ENCODE results near the gene RPS17. TPM values are rescaled to one million over a fixed set of nuclear protein-coding genes. Genes with fewer than 3 reads are reported as not detected.

Gene RPS17
- total and polyA plus RNA-seq, 2 donors from 2014 or later, result 1,125 to 2,465 TPM

DNA sequence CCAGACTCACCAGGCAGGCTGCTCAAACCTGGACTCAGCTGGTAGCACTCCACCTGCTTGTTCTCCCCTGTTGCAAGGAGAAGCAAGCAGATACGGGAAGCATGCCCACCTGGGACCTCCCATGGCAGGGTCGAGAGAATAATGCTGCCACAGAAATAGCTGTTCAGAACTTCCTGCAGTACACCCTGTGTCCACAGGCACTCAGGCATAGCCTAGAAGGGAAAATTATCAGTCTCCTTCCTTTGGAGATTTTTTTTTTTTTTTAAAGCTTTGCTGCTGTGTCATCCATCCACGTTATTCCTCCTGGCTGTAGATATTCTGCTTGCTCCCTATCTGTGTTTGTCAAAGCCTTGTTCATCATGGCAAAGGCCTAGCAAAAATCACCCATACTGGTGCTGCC is 32.7 kb upstream of the RPS17 start:
- DNase-seq, result no peak
- intact Hi-C loops (cut with DNase I), result no loop called here

GRCh38 chr15:82572311-82572710 is 32.1 kb upstream of the RPS17 start:
- intact Hi-C loops (cut with DNase I), result no loop called here
- peaks cover 0 to 4% (median 0%) of the 10 kb centered on the region in 3 donors for H3K4me1 ChIP-seq (ENCODE audit: control insufficient read depth in 2 of 3, insufficient read depth in 2 of 3, low read depth in 1 of 3, low read length in 3 of 3)
- FAIRE-seq (no peak), DNase-seq (no peak)
- H3K27me3 ChIP-seq (ENCODE audit: control insufficient read depth, insufficient read depth, low read length), result no peaks in the 10 kb centered on the region
- no peak overlapping the region for H3K9ac ChIP-seq (ENCODE audit: low read length in 3 of 3)
- H3K36me3 ChIP-seq (ENCODE audit: control insufficient read depth in 2 of 3, insufficient read depth in 3 of 3, low read length in 3 of 3), result no peaks in the 10 kb centered on the region
- H3K27ac ChIP-seq (ENCODE audit: low read depth in 2 of 2, low read length in 2 of 2), result no peak overlapping the region
- H3K4me3 ChIP-seq (ENCODE audit: low read length in 3 of 3), result no peak overlapping the region
- no peaks in the 10 kb centered on the region for H3K9me3 ChIP-seq (ENCODE audit: control insufficient read depth in 2 of 3, insufficient read depth in 1 of 3, low read length in 3 of 3)
- TF ChIP-seq, protein P1, sequence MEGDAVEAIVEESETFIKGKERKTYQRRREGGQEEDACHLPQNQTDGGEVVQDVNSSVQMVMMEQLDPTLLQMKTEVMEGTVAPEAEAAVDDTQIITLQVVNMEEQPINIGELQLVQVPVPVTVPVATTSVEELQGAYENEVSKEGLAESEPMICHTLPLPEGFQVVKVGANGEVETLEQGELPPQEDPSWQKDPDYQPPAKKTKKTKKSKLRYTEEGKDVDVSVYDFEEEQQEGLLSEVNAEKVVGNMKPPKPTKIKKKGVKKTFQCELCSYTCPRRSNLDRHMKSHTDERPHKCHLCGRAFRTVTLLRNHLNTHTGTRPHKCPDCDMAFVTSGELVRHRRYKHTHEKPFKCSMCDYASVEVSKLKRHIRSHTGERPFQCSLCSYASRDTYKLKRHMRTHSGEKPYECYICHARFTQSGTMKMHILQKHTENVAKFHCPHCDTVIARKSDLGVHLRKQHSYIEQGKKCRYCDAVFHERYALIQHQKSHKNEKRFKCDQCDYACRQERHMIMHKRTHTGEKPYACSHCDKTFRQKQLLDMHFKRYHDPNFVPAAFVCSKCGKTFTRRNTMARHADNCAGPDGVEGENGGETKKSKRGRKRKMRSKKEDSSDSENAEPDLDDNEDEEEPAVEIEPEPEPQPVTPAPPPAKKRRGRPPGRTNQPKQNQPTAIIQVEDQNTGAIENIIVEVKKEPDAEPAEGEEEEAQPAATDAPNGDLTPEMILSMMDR (IDR thresholded peaks at IDR 0.05; ENCODE audit: borderline replicate concordance, extremely low read depth, insufficient read depth), result no peak

More for the DNA sequence above, 32.7 kb upstream of the RPS17 start:
- Histone ChIP-seq H3K27ac (ENCODE audit: low read depth in 2 of 2, low read length in 2 of 2) (no peak overlapping the region), H3K4me3 (ENCODE audit: low read length in 3 of 3) (no peak overlapping the region), H3K9me3 (ENCODE audit: control insufficient read depth in 2 of 3, insufficient read depth in 1 of 3, low read length in 3 of 3) (no peaks in the 10 kb centered on the region), H3K27me3 (ENCODE audit: control insufficient read depth, insufficient read depth, low read length) (no peaks in the 10 kb centered on the region), H3K9ac (ENCODE audit: low read length in 3 of 3) (no peak overlapping the region), H3K4me1 (ENCODE audit: control insufficient read depth in 2 of 3, insufficient read depth in 2 of 3, low read depth in 1 of 3, low read length in 3 of 3) (peaks cover 0 to 4% (median 0%) of the 10 kb centered on the region in 3 donors), H3K36me3 (ENCODE audit: control insufficient read depth in 2 of 3, insufficient read depth in 3 of 3, low read length in 3 of 3) (no peaks in the 10 kb centered on the region)
- FAIRE-seq, result no peak
- TF ChIP-seq, protein P1 (IDR thresholded peaks at IDR 0.05; ENCODE audit: borderline replicate concordance, extremely low read depth, insufficient read depth), result no peak

GRCh38 chr15:82571722-82572222 is 31.5 kb upstream of the RPS17 start:
- intact Hi-C loops (cut with DNase I), result no loop called here
- DNase-seq (peak; percentile 74 to 89 (median 79)), FAIRE-seq (no peak)
- no peak overlapping the region for H3K27ac ChIP-seq (ENCODE audit: low read depth in 2 of 2, low read length in 2 of 2)
- TF ChIP-seq, protein P1 (IDR thresholded peaks at IDR 0.05; ENCODE audit: borderline replicate concordance, extremely low read depth, insufficient read depth), result no peak
- no peaks in the 10 kb centered on the region for H3K9me3 ChIP-seq (ENCODE audit: control insufficient read depth in 2 of 3, insufficient read depth in 1 of 3, low read length in 3 of 3)
- H3K27me3 ChIP-seq (ENCODE audit: control insufficient read depth, insufficient read depth, low read length), result no peaks in the 10 kb centered on the region
- H3K36me3 ChIP-seq (ENCODE audit: control insufficient read depth in 2 of 3, insufficient read depth in 3 of 3, low read length in 3 of 3), result no peaks in the 10 kb centered on the region
- no peak overlapping the region for H3K9ac ChIP-seq (ENCODE audit: low read length in 3 of 3)
- H3K4me3 ChIP-seq (ENCODE audit: low read length in 3 of 3), result peak overlapping the region in 2 of 3 donors; percentile 28 to 37
- peaks cover 0 to 4% (median 0%) of the 10 kb centered on the region in 3 donors for H3K4me1 ChIP-seq (ENCODE audit: control insufficient read depth in 2 of 3, insufficient read depth in 2 of 3, low read depth in 1 of 3, low read length in 3 of 3)

All from kidney (tissue), 14 donors.